HG03460 (cell line): ENCODE results near the gene HOXA4.

ENCODE experiments used
- ATAC-seq: cut with Tn5 transposase; IDR thresholded peaks from one replicate; pipeline ENCODE4 v1.9.1; 2021; ENCODE audit not compliant: unreplicated experiment

HOXA4 gene

GRCh38 chr7:27106901-27107240 is 23.7 kb downstream of the HOXA4 start:
- no peak for ATAC-seq

DNA sequence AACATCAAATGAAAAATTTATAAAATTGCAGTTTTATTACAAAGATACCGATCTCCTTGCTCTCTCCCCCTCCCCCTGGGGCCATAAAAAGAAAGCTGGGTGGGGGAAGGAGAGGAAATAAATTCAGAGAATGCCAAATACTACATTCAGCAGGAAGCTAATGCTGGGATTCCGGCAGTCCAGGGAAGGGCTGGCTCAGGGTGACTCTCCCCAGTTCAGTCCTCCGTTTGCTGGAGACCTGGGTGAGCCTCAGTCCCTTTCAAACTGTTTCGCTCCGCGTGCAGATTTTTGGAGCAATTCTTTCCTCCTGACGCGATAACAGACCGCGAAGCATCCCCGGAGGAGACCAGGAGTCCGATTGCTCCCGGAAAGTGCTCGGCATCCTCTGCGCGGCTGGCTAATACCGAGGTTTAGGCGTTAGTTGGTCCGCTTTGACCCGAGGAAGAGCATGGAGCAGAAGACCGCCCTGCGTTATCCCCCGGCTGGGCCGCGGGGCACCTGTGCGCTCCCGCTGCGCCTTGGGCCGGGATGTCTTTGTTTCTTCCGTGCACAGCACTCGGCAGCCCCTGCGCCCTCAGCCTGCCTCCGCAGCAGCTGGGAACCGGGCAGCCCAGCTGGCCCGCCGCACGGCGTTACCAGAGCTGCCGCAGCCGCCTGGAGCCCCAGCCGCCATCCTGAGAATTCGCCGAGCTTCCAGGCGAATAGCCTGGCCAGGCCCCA is 24.2 kb downstream of the HOXA4 start:
- ATAC-seq = no peak

DNA sequence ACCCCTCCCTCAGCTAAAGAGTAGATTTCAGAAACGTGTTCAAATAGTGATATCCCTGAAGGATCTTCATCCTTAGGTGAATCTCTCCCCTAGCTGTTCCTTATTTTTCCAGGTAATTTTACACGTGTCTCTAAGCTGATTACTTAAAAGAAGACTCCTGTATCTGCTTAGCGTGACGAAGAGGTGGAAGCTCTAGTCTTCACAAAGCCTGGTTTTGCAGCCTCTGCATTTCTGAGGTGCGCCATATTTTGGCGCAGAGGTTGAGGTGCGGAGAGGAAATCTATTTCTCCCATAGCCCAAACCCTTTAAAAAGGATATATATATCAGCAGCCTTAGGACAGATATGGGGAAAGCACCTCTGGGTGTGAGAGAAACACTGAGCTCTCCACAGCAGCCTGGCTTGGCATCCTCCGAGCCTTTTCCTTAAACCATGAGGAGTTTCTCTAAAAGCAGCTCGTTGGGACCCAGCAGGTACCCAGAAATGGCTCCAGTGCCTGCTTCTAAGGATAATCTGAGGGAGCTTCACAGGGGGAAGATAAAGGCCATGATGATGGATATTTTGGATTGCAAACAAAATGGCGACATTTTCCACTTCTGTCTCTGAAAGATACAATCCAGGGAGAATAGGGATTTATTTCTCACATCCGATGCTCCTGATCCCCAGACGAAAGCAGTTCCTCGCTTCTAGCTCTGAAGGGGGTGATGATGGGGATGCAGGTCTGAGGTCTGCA is 25.1 kb downstream of the HOXA4 start:
- ATAC-seq = no peak

DNA sequence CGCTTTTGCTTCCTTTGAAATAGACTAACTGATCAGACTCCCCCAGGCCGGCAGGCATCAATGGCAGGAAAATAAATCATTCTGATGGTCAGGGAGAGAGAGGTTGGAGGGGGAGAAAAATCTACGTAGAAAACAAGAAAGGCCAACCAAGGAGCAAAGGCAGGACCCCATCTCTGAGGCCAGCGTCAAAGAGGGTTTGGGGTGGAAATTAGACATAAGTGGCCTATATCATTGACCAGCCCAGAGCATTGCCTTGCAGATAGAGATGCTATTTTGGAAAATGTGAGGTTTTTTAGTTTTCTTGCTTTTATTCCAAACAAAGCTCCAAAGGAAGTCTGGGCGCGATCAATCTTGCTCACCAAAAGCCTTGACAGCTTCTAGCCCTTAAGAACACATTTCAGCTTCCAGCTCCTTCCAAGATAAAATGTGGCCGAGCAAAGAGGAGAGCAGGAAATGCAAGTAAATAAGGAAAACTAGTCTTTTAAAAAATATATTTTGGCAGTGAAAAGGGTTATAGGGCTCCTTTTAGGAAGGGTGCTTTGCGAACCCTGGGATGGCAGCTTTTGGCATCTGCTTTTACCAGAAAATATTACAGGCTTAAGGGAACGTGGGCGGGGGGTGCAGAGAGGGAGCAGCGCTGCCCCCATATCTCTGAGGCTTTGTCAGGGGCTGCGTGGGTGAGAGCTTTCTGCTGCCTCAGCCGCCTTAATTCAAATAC is 26.1 kb downstream of the HOXA4 start:
- no peak for ATAC-seq

DNA sequence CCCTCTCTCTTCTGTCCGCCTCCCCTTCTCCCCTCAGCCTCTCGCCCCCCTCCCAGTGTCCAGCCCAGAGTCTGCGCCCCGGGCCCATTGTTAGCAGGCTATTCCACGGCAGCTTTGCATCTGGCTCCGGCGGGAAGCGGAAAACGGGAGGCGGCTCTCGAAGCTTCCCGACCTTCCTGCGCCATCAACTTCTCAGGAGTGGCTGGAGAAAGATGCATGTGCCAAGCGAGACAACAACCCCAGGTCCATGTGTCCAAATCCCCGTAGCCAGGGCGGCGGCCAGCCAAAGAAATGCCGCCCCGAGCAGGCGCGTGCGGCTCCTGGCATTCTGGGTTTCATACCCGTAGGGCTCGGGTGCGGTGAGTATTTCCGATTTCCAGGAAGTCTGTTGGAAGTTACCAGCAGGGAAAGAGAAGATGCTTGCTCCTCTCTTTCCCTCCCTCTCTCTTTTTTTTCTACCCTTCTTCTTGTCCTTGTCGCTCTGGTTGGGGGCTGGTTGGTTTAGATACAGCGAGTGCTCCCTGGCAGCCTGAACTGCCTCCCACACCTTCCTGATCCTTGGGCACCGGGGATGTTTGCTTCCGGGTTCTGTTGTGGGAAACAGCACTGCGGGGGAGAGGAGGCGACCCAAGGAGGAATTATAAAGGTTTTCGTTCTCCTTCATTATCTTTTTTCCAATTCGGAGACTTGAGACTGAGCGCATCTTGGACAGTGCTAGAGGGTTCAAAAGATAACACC is 26.9 kb downstream of the HOXA4 start:
- ATAC-seq = no peak

GRCh38 chr7:27102581-27103442 is 27.7 kb downstream of the HOXA4 start, which contains the start of gene HOXA2:
TSS of gene HOXA2 (minus strand) at chr7:27102683. CDS start at chr7:27102500, 183 bp downstream.
- ATAC-seq = no peak

DNA sequence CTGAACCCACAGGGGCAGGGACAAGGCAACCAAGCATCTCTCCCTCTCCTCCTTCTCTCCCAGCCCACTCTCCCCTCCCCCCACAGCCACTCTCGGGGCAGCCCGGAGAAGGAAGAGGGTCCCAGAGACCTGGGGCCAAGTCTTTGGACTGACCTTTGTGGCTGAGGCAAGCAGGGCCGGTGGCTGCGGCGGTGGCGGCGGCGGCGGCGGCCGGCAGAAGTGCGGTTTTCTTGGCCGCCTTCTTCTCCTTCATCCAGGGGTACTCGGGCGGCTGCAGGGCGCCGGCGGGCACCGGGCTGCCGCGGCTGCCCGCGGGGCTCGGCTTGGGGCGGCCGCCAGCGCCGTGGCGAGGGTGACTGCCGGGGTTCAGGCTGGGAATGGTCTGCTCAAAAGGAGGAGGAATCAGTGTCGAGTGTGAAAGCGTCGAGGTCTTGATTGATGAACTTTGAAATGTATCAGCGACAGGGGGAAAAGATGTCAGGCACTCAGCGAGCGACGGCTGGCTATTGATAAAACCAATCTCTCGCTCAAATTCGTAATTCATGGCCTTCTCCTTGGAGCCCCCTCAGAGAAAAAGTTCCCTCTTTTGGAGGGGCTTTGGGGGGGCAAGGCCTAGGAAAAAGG is 28.5 kb downstream of the HOXA4 start:
- no peak for ATAC-seq

- no peak for ATAC-seq
These were observed 29.2 kb downstream of the HOXA4 start for GRCh38 chr7:27101171-27101956.

DNA sequence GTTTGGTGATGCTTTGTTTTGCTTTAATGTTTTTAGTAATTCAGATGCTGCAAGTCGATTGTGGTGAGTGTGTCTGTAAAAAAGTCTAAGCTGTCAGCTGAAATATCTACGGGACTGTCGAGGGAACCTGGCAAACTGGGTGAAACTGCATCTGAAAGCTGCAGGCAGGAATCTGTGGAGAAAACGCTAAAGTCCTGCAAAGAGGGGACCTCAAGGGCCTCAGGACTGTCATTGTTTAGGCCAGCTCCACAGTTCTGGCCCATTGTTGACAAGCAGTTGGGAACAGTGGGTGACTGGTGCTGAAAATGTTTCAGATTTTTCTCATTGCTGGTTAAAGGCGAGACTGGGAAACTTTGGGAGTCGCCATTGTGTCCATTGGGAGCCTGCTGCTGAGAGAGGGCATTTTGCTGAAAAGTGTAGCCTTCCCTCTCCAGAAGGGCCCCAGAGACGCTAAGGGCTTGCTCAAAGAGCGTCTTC is 29.8 kb downstream of the HOXA4 start:
- ATAC-seq = no peak

DNA sequence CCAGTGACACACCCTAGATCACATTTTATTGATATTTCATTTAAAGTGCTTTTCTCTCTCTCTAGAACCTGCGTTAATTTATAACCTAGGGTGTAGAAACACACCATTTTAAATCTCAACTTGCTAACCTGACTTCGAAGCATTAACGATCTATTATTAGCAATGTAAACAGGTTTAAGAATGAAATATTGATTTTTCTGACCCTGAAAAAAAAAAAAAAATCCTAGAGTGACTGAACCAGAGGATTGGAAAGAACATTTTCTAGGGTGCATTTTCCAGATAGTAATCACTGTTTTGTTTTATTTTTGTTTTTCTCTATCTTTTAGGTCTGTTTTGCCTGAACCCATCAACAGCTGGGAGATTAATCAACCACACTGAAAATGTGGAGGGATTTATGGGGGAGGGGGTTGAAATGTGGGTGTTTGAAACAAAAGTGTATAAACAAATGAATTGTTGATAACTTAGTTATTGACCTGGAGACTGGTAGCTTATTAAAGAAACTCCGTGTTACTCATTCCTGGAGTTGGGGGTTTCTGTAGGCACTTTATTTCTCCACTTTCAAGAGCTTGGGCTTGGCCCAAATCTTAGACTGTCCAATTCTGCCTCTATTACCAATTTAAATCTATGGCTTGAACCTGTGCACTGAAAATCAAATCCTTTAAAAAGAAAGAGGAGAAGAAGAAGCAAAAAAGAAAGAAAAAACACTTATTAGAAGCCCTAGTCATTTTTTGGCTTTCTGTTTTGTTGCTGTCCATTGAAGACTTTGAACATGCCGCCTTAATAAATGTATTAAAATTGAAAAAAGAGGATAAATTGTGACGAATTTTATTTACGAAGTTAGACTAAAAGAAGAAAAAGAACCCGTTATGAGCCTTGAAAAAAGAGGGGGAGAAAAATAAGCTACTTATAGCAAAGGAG is 30.8 kb downstream of the HOXA4 start:
- no peak for ATAC-seq

GRCh38 chr7:27098578-27099451 is 31.7 kb downstream of the HOXA4 start:
- ATAC-seq = no peak

- no peak for ATAC-seq
These were observed 32.6 kb downstream of the HOXA4 start for GRCh38 chr7:27097686-27098577.

- ATAC-seq = no peak
These were observed 33.6 kb downstream of the HOXA4 start for GRCh38 chr7:27096768-27097514.

- ATAC-seq = peak; percentile 88
These were observed 34.4 kb downstream of the HOXA4 start, which contains the start of gene HOXA1 for GRCh38 chr7:27095897-27096767. TSS of gene HOXA1 (minus strand) at chr7:27096000. CDS start at chr7:27095912, 88 bp downstream.
